Measurements from ENCODE around the gene CD68.

DNA sequence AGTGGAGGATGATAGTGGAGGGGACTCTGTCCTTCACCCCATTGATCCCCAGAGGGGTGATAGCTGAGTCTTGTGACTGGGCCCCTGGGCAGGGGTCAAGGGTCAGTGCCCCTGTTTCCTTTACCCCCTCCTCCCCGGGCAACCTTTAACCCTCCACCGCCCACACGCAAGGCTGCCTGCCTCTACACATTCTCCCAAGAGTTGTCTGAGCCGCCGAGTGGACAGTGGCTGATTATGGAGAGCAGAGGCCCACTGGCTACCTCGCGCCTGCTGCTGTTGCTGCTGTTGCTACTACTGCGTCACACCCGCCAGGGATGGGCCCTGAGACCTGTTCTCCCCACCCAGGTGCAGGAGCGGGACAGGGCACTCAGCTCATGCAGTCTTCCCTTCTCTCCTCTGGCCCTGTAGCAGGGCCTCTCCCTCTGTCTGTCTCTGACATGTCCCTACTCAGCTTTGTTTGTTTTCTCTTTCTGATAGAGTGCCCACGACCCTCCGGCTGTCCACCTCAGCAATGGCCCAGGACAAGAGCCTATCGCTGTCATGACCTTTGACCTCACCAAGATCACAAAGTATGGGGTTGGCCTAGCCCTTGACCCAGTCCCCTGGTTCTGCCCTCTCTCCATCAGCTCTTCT is 50.6 kb downstream of the CD68 start, which contains the start of gene SHBG:
- TF ChIP-seq, protein P1, sequence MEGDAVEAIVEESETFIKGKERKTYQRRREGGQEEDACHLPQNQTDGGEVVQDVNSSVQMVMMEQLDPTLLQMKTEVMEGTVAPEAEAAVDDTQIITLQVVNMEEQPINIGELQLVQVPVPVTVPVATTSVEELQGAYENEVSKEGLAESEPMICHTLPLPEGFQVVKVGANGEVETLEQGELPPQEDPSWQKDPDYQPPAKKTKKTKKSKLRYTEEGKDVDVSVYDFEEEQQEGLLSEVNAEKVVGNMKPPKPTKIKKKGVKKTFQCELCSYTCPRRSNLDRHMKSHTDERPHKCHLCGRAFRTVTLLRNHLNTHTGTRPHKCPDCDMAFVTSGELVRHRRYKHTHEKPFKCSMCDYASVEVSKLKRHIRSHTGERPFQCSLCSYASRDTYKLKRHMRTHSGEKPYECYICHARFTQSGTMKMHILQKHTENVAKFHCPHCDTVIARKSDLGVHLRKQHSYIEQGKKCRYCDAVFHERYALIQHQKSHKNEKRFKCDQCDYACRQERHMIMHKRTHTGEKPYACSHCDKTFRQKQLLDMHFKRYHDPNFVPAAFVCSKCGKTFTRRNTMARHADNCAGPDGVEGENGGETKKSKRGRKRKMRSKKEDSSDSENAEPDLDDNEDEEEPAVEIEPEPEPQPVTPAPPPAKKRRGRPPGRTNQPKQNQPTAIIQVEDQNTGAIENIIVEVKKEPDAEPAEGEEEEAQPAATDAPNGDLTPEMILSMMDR (IDR thresholded peaks at IDR 0.05; ENCODE audit: insufficient read depth, low read length, poor library complexity, severe bottlenecking), result no peak
- TF ChIP-seq EZH2phosphoT487 (conservative IDR thresholded peaks at IDR 0.05; ENCODE audit: low read length), result no peak
